COLO668 (cell line): ENCODE measurements around the gene C10orf62.
"Not testable (repeated sequence)": the region's sequence is repeated elsewhere in the genome, so short reads cannot be mapped to it uniquely, and the experiment has no call there.

ENCODE experiments used
- DNase-seq: peaks from one replicate; lab custom pipeline; 2025; ENCODE audit not compliant: unreplicated experiment; lab: John Stamatoyannopoulos, UW

The C10orf62 gene

DNA sequence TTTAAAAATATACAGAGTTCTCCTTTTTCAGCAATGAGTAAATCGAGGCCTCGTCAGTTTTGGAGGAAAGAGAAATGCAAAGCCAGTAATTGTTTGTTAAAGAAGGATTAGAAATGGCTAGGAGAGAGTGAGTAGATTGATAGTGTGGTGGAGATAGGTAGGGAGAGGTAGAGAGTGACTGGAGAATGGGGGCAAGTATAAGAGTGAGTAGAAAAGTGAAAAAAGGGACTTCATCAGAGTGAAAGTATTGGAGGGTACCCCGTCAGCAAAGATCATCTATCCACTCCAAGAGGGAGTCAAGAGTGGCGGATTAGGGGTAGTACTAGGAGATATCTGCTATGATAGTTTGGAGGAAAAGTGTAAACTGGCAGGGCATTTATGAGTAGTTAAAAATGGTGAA lies 26.2 kb upstream of the C10orf62 start:
- no peak for DNase-seq

DNA sequence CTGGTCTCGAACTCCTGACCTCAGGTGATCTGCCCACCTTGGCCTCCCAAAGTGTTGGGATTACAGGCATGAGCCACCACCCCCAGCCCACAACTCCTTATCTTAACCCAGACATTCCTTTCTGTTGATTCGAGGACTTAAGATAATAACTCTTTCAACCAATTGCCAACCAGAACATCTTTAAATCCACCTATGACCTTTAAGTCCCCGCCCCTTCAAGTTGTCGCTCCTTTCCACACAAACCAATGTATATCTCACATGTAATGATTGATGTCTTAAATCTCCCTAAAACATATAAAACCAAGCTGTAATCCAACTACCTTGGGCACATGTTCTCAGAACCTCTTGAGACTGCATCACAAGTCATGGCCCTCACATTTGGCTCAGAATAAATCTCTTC lies 24.7 kb upstream of the C10orf62 start:
- DNase-seq, result no peak

DNA sequence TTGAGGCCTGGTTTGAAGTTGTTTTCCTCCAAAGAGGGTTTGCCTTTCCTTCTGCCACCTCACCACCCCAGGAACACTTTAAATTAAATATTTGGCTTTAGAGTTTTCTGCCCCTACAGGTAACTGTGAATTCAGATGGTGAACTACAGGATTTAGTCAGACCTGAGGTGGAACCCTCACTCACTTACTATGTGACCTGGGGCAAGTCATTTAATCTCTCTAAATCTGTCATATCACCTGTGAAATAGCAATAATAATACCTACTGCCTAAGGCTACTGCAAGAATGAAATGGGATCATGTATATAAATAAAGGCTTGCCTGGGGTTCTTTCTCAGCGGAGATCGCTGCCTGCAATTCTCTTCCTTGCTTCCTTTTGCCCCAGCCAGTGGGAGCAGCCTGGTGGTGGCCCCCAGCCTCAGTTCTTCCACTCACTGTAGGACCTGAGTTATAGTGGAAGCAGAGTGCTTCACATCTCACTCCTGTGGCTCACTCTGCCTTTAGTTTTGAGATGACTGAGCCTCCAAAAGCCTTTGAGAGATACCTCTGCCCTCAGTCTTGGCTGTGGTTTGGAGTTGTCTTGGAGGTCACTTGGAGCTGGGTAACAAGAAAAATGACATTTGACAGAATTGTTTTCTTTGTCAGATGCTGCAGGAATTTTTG lies 23.1 kb upstream of the C10orf62 start:
- no peak for DNase-seq

- no peak for DNase-seq
Measured at GRCh38 chr10:97567891-97568290, 21.6 kb upstream of the C10orf62 start.

DNA sequence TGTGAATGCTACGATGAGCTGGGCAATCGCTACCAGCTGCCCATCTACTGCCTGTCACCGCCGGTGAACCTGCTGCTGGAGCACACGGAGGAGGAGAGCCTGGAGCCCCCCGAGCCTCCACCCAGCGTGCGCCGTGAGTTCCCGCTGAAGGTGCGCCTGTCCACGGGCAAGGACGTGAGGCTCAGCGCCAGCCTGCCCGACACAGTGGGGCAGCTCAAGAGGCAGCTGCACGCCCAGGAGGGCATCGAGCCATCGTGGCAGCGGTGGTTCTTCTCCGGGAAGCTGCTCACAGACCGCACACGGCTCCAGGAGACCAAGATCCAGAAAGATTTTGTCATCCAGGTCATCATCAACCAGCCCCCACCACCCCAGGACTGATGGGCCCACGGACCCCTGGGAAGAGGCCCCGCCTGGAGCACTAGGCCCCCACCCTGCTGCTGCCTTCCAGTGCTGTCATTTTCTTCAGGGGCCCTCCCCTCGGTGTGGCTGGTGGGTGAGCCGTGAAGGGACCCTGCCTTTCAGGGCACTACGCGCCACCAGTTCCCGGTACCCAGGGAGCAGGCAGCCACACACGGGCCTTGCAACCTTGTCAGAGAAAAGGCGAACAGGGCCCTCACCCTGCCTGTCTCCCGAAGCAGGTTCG lies 19.3 kb upstream of the C10orf62 start:
- DNase-seq, result no peak

GRCh38 chr10:97570789-97571471 lies 18.6 kb upstream of the C10orf62 start:
- no peak for DNase-seq

DNA sequence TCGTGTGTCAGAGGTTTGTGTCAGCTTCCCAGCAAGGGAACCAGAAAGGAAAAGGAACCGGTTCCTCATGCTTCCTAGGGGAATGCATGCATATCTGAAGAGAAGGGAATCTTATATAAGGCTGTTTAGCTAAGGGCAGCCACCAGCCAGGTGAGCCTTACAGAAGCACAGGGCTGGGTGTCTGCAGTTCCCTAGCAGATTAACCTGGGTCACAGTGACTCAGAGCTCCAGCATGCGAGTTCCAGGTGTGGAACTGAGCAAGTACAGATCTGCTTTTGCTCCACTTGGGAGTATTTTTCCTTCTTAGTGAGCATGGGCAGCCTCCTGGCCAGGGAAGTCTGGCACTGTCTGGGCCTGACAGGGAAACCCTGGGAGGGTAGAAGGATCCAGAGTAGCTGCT lies 17.9 kb upstream of the C10orf62 start:
- no peak for DNase-seq

DNA sequence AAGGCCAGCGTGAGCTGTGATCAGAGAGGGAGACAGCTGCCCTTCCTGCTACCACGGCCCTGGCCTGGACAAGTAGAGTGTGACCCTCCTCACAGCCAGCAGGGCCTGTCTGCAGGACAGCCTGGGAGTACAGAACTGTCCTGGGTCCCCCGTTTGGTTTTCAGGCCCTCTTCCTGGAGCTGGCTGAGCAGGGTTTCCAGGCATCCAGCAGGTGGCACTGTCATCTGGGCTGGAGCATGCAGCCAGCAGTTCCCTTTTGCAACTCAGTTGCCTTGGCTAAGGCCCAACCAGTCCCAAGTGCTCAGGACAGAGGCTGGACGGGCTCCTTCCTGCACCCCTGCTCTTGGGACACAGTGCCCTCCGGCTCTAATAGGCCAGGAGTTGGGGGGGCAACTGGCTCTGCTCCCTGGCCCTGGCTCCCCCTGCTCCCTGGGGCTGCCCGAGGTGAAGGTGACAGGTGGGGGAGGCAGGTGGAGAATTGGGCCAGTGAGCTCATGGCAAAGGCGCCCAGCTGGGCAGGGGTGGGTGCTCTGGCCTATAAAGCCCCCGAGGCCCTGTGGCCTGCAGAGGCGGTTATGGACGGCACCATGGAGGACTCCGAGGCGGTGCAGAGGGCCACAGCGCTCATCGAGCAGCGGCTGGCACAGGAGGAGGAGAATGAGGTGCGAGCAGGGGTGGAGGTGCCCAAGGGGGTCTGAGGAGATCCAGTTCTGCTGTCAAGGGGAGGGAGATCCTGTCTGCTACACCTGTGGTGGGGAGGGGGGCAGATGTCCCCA lies 17.1 kb upstream of the C10orf62 start, which contains the start of gene ANKRD2:
Gene ANKRD2, plus strand, starts transcription at position 566 of the 776 bp plus-strand sequence. Its CDS starts 10 bp downstream, at position 576.
- DNase-seq, result peak; percentile 47

- DNase-seq, result no peak
Measured at GRCh38 chr10:97573021-97573420, 16.5 kb upstream of the C10orf62 start.

GRCh38 chr10:97573672-97574071 lies 15.8 kb upstream of the C10orf62 start:
- DNase-seq, result no peak

GRCh38 chr10:97574374-97575126 lies 15.0 kb upstream of the C10orf62 start:
- peak; percentile 71 for DNase-seq

DNA sequence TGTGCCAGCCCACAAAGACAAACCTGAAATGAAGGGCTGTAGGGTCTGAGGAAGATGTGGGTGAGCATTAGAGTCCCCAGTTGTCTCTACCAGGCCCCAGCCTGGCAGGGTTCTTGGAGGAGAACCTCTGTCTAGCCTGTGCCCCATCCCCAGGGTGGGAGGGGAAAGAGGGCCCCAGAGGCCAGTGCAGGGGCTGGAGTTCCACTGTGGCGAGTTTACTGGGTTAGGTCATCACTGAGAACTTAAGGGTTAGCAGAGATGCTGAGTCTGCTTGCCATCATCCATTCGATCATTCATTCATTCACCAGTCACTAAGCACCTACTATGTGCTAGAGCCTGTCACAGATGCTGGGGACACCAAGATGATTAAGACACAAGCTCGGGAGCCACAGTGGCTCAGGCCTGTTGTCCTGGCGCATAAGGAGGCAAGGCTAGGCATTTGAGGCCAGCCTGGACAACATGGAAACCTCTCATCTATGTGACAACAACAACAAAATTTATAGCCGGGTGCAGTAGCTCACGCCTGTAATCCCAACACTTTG lies 14.3 kb upstream of the C10orf62 start:
- no peak for DNase-seq

- DNase-seq, result not testable (repeated sequence)
Measured at GRCh38 chr10:97576487-97576886, 13.0 kb upstream of the C10orf62 start.

- DNase-seq, result no peak
Measured at GRCh38 chr10:97577701-97578100, 11.8 kb upstream of the C10orf62 start.

DNA sequence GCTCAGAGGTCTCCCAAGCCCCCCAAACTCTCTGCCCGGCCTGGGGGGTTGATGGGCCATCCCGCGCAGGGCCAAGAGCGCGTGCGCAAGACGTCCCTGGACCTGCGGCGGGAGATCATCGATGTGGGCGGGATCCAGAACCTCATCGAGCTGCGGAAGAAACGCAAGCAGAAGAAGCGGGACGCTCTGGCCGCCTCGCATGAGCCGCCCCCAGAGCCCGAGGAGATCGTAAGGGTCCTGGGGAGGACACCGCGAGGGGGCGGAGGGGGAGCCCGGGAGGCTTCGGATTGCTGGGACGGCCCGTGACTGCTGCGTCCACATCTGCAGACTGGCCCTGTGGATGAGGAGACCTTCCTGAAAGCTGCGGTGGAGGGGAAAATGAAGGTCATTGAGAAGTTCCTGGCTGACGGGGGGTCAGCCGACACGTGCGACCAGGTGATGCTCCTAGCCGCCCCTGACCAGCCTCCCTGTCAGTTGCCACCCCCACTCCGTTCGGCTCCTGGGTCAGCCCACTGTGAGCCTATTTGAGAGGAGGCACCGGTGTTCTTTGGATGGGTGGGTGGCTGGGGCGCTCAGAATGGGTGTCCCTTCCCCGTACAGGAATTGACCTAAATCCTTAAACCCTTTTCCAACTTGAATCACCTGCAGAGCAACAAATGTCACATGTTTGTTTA lies 11.2 kb upstream of the C10orf62 start:
- no peak for DNase-seq

- DNase-seq, result no peak
Measured at GRCh38 chr10:97580421-97581367, 8.8 kb upstream of the C10orf62 start.

GRCh38 chr10:97582169-97582568 lies 7.4 kb upstream of the C10orf62 start:
- no peak for DNase-seq

DNA sequence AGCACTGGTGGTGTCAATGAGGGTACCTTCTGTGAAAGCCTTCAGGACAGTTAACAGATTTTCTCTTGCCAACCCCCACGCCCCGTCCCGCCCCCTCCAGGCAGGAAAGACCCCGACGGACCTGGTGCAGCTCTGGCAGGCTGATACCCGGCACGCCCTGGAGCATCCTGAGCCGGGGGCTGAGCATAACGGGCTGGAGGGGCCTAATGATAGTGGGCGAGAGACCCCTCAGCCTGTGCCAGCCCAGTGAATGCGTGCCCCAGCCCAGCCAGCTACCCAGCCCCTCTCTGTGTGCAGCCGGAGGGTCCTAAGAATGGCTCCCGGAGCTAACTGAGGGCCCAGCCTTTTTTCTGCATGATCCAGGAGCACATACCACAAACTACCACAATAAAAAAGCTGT lies 6.0 kb upstream of the C10orf62 start:
- no peak for DNase-seq
